NCI-H1694 treated with DMSO at 0.1 percent for 48 hours (cell line): ENCODE results near the gene SECISBP2.
A peak's percentile ranks its signal among the peaks of the same experiment; 100 is the strongest.

Experiments
- DNase-seq: peaks from one replicate; lab custom pipeline; 2025; lab: John Stamatoyannopoulos, UW

SECISBP2 gene

GRCh38 chr9:89350988-89351557 is 32.8 kb downstream of the SECISBP2 start:
- no peak for DNase-seq

GRCh38 chr9:89351584-89352300 is 33.4 kb downstream of the SECISBP2 start:
- DNase-seq: no peak

- DNase-seq: no peak
These were observed 34.2 kb downstream of the SECISBP2 start for GRCh38 chr9:89352451-89352850.

- no peak for DNase-seq
These were observed 34.8 kb downstream of the SECISBP2 start for GRCh38 chr9:89352874-89353649.

- no peak for DNase-seq
These were observed 35.7 kb downstream of the SECISBP2 start for GRCh38 chr9:89353989-89354388.

- no peak for DNase-seq
These were observed 36.2 kb downstream of the SECISBP2 start for GRCh38 chr9:89354471-89354870.

- no peak for DNase-seq
These were observed 38.5 kb downstream of the SECISBP2 start for GRCh38 chr9:89356782-89357181.

- DNase-seq: no peak
These were observed 39.3 kb downstream of the SECISBP2 start for GRCh38 chr9:89357331-89358197.

- DNase-seq: no peak
These were observed 40.1 kb downstream of the SECISBP2 start for GRCh38 chr9:89358376-89358916.

- DNase-seq: peak; percentile 16
These were observed 40.7 kb downstream of the SECISBP2 start for GRCh38 chr9:89358985-89359384.

- peak; percentile 37 for DNase-seq
These were observed 41.5 kb downstream of the SECISBP2 start for GRCh38 chr9:89359751-89360261.

GRCh38 chr9:89360465-89360864 is 42.2 kb downstream of the SECISBP2 start:
- peak; percentile 39 for DNase-seq

GRCh38 chr9:89361031-89361430 is 42.7 kb downstream of the SECISBP2 start:
- DNase-seq: no peak

- no peak for DNase-seq
These were observed 43.7 kb downstream of the SECISBP2 start for GRCh38 chr9:89361816-89362646.

GRCh38 chr9:89362647-89363310 is 44.5 kb downstream of the SECISBP2 start:
- DNase-seq: no peak

GRCh38 chr9:89363311-89363670 is 45.0 kb downstream of the SECISBP2 start:
- no peak for DNase-seq

- no peak for DNase-seq
These were observed 45.8 kb downstream of the SECISBP2 start for GRCh38 chr9:89363921-89364665.

GRCh38 chr9:89364666-89365531 is 46.6 kb downstream of the SECISBP2 start:
- DNase-seq: no peak

- no peak for DNase-seq
These were observed 47.2 kb downstream of the SECISBP2 start for GRCh38 chr9:89365532-89365912.
